ENCODE measurements around the gene IWS1.
"Not testable (repeated sequence)": the region's sequence is repeated elsewhere in the genome, so short reads cannot be mapped to it uniquely, and the experiment has no call there.

IWS1 gene

DNA sequence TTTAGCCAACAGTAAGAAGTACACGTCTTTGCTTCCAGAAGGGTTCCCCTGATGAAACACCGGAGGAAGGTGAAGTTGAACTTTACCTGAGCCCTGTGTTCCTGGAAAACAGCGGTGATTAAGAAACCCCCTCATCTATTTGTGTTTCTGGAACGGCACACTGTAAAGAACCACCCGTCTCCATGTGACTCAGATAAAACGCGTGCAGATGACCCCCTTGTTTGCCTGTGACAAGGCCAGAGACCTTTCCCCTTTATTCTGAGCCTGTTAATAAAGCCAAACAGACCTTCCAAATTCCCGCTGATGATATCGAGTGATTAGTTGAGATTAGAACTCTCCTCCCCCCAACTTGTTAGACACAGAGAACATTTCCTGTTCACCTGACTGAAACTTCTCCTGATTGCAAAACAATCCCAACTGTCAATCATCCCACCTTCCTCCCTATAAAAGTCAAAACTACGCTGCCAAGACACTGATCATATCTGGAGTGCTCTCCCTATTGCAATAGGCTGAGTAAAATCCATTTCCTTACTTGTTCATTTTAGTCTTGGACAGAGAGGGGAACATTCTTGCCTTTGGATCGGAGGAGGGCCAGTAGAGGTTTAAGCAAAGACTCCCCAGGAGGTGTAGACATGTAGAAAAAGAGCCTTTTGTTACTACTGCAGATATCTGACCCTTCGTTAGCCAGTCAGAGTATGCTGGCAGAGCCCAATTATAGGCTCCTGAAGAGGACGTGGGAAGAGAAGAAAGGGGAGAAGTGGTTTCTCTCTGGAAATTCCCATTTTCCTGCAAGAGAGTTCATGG lies 914 bp upstream of the IWS1 start:
- ATAC-seq = peak; percentile 21 to 25

DNA sequence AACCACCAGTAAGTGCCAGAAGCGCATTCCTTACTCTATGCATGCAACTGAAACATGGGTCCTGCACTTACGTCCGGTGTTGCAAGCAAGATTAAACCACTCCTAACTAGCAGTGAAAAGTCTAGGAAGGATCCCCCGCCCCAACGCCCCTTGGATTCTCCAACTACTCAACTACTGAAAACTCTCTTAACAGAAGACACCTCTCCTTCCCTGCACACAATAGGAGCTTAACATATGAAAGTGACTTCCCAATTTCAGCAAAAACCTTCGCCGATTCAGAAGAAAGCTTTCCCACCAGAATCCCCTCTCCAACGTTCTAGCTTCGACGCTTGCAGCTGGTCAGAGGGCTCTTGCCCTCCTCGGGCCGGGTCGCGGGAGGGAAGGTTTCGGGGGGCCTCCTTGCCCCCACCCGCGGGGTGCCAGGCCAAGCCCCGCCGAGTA lies 578 bp downstream of the IWS1 start:
- no peak for ATAC-seq

DNA sequence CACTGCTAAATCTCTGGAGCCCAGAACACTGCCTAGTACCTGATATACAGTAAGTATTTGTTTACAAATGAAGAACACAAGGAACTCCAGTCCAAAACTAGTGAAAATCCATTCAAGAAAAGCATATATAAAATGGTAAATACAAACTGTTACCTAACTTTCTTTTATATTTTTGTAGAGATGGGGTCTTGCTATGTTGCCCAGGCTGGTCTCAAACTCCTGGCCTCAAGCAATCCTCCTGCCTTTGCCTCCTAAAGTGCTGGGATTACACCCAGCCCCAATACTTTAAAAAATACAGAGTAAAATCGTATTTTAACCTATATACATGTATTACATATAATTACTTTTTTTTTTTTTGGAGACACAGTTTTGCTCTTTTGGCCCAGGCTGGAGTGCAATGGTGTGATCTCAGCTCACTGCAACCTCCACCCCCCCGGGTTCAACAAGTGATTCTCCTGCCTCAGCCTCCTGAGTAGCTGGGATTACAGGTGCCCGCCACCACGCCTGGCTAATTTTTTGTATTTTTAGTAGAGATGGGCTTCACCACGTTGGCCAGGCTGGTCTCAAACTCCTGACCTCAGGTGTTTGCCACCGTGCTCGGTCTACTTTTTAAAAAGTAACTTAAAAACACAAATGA lies 2.0 kb downstream of the IWS1 start:
- not testable (repeated sequence) for ATAC-seq

DNA sequence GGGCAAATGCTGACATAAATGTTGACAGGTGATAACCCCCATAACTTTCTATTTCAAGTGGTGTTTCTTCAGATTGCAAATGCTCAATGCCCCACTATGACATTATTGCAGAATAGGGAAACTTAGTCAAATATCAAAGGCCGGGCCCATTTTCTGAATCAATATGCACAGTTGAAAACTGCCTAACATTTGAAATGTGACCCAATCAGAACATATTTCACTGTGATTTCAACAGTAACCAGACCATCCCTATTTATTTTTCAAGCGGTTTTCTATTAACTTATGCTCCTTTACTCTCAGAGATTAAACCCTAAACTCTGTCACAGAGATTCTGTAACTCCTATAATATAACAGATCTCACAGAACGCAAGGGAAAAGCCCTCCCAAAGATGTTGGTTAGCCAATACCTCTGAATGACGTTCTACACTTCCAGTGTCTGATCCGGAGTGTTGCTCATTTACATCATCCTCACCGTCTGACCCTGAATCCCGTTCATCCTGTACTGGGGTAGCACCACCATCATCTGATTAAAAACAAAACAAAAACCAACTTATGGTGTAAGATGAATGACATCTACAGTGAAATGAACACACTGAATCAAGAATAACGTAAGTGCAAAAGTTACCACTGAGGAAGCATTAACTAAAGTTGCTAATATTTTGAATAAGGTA lies 2.9 kb downstream of the IWS1 start:
- ATAC-seq = no peak

DNA sequence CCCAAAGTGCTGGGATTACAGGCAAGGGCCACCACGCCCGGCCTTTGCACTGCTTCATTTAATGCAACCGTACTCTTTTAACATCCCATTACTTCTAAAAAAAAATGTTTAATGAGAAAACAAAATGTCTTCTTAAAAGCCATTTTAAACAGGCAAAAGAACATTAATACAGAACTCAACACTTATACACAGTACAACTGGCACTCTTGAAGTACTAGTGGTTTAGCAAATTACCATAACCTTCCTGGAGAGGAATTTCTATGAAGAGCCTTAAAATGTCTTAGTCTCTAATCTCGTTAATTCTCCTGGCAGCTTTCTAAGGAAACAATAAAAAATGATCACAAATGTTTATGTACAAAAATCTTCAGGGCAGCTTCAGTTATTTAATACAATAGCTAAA lies 5.9 kb downstream of the IWS1 start:
- ATAC-seq = no peak

DNA sequence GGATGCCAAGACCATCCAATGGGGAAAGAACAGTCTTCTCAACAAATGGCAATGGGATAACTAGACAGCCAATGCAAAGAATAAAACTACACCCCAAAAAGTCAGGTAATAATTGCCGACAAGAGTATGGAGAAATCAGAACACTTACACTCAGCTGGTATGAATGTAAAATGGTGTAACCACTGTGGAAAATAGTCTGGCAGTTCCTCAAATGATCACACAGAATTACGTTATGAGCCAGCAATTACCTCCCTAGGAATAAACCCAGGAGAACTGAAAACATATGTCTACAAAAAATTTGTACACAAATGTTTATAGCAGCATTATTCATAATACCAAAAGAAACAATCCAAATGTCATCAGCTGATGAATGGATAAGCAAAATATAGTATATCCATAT lies 8.8 kb downstream of the IWS1 start:
- no peak for ATAC-seq

DNA sequence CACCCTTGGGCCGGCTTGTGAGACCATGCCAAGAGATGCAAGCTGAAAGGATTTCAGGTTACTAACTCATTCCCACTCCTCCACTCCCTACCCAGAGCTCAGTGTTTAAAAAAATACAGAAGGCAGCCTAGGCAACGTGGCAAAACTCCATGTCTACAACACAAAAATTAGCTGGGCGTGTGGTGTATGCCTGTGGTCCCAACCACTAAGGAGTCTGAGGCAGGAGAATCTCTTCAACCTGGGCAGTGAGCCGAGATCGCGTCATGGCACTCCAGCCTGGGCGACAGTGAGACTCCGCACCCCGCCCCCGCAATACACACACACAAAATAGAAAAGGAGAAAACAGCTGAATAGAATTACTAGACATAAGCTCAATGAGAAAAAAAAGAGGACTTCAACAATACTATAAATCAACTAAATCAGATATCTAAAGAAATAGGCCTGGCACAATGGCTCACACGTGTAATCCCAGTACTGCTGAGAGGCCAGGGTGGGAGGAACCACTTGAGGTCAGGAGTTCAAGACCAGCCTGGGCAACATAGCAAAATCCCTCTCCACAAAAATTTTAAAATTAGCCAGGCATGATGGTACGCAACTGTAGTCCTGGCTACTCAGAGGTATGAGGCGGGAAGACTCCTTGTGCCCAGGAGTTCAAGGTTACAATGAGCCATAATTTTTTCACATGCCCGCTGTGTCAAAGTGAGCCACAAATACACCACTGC lies 10.1 kb downstream of the IWS1 start:
- ATAC-seq = no peak

DNA sequence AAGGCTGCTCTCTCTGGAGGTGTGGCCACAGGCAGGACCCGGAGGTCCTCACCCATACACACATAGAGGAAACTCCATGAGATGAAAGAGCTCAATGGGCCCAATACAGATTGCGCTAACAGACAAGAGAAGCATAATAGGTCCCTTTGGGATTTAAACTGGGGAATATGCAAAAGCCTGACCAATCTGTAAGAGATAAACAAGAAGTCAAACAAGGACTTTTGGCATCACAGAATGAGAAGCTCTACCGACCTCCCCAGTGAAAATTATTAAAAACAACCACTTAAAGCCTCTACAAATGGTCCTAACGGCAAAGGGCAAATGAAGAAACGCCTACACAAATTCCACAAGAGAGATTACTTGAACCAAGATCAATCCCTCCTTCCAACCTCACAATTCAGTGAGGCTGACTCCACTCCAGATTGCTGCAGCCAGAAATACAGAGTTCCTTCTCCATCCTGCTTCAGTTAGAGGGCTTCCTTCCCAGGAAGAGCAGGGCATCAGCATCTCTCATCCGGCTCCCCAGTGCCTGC lies 10.8 kb downstream of the IWS1 start:
- ATAC-seq = no peak

DNA sequence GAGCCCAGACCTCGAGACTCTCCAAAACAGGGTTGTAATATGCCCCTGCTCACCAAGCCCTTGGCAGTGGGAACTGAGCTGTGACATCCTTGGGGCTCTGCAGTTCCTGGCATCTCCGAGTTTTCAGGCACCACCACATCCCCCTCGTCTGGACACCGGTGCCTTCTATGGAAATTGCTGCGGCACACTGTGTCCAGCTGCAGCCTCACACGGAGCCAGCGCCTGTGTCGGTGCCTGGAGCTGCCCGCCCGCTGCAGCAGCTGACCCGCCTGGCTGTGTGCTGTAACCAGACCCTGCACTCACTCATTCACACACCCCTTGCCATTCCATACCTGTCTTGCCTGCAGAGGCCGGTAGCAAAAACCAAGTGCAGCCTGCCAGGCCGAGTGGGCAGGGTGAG lies 11.8 kb downstream of the IWS1 start:
- no peak for ATAC-seq

DNA sequence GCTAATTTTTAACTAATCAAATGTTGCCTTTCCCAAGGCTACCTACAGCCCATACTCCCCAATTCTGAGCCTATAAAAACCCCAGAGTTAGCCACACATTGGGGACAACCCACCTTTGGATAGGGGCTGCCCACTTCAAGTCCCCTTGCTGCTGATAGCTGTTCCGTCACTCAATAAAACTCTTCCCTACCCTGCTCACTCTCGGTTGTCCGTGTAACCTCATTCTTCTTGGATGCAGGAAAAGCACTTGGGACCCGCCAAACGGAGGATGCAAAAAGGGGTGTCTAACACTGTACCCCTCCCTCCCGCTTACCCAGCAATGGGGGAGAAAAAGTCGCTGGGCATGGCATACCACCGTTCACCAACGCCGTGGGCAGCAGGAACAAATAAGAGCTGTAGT lies 12.2 kb downstream of the IWS1 start:
- no peak for ATAC-seq

DNA sequence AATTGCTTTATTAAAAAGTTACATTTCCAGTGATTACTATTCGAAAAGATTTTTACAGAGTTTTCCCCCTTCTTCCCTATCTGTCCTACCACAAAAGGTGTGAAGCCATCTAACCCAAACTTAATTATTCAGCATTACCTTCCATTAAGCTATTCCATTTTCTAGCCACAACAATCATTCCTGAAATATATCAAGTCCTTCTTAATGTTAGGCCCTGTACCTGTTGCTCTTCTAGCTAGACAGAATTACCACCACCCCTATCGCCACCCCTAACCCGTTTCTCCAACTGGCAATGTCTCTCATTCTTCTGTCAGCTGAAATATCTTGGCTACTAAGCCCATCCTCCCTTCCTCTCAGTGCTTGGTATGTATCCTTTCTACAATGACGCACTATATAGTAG lies 13.9 kb downstream of the IWS1 start:
- ATAC-seq = no peak

DNA sequence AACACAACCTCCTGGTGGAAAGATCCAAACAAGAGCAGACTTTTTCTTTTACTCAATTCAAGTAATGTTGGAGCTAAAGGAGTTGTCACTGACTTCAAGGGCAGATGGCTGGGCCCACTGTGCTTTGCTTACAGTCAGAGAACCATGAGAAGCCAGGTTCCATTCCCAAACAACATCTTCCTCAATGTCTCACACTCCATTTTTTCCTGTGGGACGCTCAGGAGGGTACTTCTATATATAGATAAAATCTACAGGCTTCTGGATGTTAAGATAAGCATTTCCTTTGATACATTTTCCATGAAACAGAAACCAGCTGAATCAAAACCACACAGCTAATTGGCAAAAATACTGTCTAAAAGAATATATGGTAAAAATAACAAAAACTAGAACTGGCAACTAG lies 14.4 kb downstream of the IWS1 start:
- no peak for ATAC-seq

DNA sequence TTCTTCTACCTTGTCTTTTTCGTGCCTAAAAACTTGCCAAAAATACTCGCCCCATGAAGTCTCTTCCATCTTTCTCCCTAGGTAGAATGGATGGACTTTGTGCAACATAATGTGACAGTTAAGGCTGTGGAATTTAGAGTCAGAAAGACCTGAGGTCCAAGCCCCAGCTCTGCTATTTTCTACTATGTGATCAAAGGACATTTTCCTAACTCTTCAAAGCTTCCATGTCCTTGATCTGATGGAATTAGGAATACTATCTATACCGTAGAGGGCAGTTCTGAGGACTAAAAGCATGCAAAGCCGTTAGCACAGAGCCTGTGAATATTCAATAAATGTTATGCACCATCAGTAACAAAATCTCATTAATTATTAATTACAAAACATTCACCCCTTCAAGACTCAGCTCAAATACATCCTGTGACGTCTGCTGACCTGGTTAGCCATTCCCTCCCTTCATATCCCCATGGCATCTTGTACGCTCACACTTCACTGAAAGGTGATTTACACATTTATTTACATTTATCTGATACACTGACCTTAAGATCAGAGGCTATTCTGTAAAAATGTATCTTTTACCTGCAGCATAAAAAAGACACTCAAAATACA lies 15.1 kb downstream of the IWS1 start:
- ATAC-seq = no peak

DNA sequence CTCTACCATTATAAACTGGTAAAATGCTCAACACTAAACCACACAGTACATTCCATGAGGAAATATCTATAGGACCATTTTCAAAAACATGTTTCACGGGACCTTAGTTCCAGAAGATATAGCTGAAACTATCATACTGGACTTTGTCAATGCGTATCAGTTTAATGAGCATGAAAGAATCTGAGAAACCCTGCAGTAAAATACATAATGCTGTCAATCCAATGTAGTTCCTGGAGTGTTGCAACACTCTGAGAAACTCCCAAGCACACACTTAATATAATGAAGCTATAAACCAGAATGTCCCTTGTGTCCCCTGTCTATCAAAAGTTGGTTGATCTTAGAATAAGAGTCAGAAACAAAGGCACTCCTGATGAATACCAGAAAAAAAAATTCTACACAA lies 16.2 kb downstream of the IWS1 start:
- no peak for ATAC-seq

DNA sequence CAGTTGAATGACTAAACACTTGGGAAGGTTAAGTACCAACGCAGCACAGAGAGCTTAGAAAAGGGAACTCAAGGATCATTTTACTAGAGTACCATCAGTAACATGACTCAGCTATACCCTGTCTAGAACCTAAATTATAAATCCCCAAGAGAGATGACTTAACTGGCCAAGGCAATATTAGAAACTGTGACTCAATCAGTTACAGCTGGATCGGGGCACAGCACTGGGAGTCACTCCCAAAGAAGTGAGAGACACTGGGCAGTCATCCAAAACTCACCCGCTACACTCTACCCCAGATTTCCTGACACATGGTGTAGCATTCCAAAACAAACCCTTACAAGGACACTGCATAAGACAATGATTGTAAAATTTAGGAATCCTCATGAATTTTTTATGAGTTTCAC lies 17.7 kb downstream of the IWS1 start:
- ATAC-seq = peak; percentile 44 to 56

DNA sequence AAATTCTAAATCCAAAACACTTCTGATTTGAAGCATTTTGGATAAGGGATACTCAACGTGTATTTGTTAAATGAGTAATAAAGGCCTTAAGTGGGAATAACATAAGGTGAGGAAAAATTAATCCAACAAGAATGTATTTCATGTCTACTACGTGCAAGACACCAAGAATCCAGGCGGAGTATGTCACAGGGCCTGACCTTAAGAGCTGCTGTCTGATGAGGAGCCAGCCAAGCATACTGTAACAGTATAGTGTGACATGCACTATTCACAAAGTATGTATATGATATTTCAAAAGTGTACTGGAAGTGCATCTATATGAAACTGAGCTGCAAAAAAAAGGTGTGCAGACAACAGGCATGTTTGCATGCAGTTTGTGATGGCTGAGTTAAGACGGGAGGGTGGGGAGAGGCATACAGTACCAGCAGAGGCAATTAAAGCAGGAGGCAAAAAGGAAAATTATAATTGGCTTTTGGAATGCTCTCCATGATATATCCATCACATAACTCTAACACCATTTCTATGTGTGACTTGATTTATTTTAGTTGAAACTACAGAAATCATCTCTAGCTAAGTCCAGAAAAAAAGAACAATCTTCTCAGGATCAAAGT lies 18.2 kb downstream of the IWS1 start:
- no peak for ATAC-seq

DNA sequence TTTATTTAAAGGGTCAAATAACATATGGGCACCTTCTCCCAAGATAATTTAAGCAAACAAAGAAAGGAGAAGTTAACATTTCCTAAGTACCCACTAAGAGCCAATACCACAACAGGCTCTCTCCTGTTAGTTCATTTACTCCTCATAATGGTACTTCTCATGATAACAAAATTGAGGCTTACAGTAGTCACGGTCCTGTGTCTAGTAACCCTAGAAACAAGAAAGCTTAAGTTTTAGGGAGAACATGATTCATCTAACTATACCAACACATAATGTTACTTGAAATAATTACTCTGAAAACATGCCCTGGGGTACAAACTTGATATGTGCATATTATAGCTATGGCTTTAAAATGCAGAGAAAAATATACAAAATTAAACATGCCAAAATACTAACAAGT lies 19.8 kb downstream of the IWS1 start:
- no peak for ATAC-seq

DNA sequence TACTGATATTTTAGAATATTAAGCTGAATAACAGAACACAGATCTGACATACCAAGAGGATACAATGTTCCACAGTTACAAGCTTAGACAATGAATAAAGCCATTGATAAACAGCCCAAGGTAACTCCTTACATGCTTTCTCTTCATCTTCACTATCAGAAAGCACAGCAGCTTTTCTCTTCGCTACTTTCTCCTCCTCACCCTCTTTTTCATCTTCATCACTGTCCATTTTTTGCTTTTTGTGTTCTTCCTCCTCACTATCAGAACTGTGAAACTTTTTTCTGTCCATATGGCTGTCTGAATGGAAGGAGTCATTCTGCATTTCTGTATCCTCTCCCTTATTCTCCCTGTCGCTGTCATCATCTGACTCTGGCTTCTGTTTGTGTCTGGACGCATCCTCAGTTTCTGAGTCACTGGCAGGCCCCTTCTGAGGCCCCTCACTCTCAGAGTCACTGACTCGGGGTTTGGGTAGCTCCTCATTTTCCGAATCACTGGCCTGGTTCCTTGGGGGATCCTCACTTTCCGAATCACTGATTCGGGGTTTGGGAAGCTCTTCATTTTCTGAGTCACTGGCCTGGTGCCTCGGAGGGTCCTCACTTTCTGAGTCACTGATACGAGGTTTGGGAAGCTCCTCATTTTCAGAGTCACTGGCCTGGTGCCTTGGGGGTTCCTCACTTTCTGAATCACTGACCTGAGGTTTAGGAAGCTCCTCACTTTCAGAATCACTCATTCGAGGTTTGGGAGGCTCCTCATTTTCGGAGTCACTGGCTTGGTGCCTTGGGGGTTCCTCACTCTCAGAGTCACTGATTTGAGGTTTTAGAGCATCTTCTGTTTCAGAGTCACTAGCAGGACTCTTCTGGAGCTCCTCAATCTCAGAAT lies 21.5 kb downstream of the IWS1 start:
- ATAC-seq = no peak

DNA sequence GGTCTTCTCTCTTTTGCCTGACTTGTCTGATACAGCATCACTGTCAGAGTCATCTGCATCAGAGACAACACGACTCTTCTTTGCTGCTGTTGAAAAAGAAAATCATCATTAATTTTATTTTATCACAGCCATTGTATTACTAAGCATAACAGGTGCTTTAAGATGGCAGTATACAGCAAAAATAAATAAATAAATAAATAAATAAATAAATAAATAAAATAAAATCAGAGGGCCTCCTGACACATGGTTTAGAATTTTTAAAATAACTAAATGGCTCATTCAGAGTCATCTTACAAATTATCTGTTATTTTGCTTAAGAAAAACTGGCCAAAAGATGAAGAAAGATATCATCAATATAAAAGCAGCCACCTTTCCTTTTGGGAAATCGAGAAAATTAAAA lies 22.8 kb downstream of the IWS1 start:
- no peak for ATAC-seq

DNA sequence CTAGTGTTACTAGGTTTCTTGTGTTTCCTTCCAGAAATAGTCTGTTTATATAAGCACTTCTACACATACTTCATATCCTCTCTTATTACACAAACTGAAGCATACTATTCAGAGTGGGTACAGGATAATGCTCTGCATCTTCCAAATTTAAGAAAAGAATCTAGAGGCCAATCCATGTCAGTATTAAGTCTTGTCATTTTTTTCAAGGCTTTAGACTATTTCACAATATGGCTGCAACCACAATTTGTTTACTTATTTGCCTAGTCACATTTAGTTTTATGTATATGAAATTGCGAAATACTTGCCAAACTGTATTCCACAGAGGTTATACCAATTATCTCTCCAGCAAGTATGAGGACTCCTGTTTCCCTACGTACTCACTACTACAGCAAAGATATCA lies 27.9 kb downstream of the IWS1 start:
- ATAC-seq = no peak

DNA sequence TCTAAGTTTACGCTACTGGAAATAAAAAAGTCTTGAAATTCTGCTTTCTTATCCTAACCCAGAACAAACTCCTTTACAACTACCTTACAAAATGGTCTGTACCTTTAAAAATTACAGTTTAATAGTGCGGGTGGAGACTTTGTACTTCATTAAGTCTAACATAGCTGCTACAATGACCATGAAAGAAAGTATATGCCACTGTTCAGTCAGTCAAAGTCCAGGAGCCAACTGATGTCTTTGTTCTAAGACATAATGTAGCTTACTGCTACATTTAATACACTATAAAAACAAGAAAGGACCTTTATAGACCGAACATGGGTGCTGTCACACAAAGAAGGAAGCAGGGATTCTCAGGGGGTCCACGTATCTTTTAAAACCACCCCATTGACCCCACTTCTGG lies 36.0 kb downstream of the IWS1 start:
- no peak for ATAC-seq

Data from activated CD4-positive, CD25-positive, alpha-beta regulatory T cell treated with anti-CD3 and anti-CD28 coated beads, Interleukin-2, amount 50 U/mL, for 24 hours (primary cell).